HEK293 (cell line): ENCODE data around the gene DNAJB2.

ENCODE experiments used
- CTCF ChIA-PET: fragments of 350-600 bp; formaldehyde crosslinking; extraction: SDS; loops from one replicate; lab custom pipeline; 2021; ENCODE audit warnings: antibody characterized with exemption; lab: Yijun Ruan, JAX
- POLR2A ChIA-PET: fragments of 300-600 bp; formaldehyde crosslinking; extraction: SDS; loops from one replicate; lab custom pipeline; 2020; ENCODE audit warnings: antibody characterized with exemption, inconsistent platforms; lab: Yijun Ruan, JAX
- H3K27ac ChIP-seq: fragments of 200-500 bp; sonication (Bioruptor generic); 2 replicates; pipeline ENCODE4 v1.5.1; 2014; ENCODE audit warnings: low read depth, low read length, control low read depth, inconsistent platforms; ENCODE audit errors: extremely low read depth
- H3K36me3 ChIP-seq, 2 experiments: fragments of 200-500 bp in 1 of 2; sonication (Bioruptor generic) in 1 of 2; 1 replicate in 1 of 2; 2 replicates in 1 of 2; pipeline ENCODE4 v1.5.1; 2014 to 2017; ENCODE audit warnings: inconsistent platforms in 2 of 2, low read length in 2 of 2; ENCODE audit not compliant: control insufficient read depth in 2 of 2, insufficient read depth in 1 of 2
- H3K4me1 ChIP-seq: fragments of 200-500 bp; sonication (Bioruptor generic); 2 replicates; pipeline ENCODE4 v1.5.1; 2014; ENCODE audit warnings: mild to moderate bottlenecking, low read length, inconsistent platforms; ENCODE audit not compliant: control insufficient read depth, insufficient read depth
- H3K4me3 ChIP-seq: 2 replicates; pipeline ENCODE4 v1.5.1; 2011; ENCODE audit warnings: low read depth, mild to moderate bottlenecking, control low read depth, low read length, moderate library complexity
- H3K9me3 ChIP-seq: fragments of 200-500 bp; sonication (Bioruptor generic); 2 replicates; pipeline ENCODE4 v1.5.1; 2014; ENCODE audit warnings: low read depth, low read length, inconsistent platforms; ENCODE audit not compliant: control insufficient read depth, insufficient read depth
- BCL11A ChIP-seq: fragments of 450-650 bp; formaldehyde crosslinking; IDR thresholded peaks from 2 replicates; pipeline ENCODE4 v1.5.1; 2016; ENCODE audit warnings: low read depth, missing biosample characterization, missing genetic modification characterization
- HOXC10 ChIP-seq: sonication (generic); formaldehyde crosslinking; IDR thresholded peaks from 2 replicates; pipeline ENCODE4 v1.8.1; 2023; ENCODE audit warnings: mild to moderate bottlenecking, missing genetic modification reagents
- KLF1 ChIP-seq: fragments of 450-650 bp; formaldehyde crosslinking; IDR thresholded peaks from 2 replicates; pipeline ENCODE4 v1.5.1; 2016; ENCODE audit warnings: missing biosample characterization, missing genetic modification characterization
- KLF10 ChIP-seq: fragments of 450-650 bp; IDR thresholded peaks from 2 replicates; pipeline ENCODE4 v1.5.1; 2018; ENCODE audit warnings: missing biosample characterization, mild to moderate bottlenecking, missing genetic modification characterization
- KLF16 ChIP-seq: fragments of 450-650 bp; formaldehyde crosslinking; IDR thresholded peaks from 2 replicates; pipeline ENCODE4 v1.5.1; 2017; ENCODE audit warnings: missing biosample characterization, missing genetic modification characterization
- MZF1 ChIP-seq: fragments of 450-650 bp; formaldehyde crosslinking; IDR thresholded peaks from 2 replicates; pipeline ENCODE4 v1.5.1; 2017; ENCODE audit warnings: missing biosample characterization, missing genetic modification characterization, borderline replicate concordance
- YY2 ChIP-seq: fragments of 450-650 bp; formaldehyde crosslinking; IDR thresholded peaks from 2 replicates; pipeline ENCODE4 v1.5.1; 2016; ENCODE audit warnings: missing biosample characterization, missing genetic modification characterization
- ZBTB17 ChIP-seq: fragments of 450-650 bp; formaldehyde crosslinking; IDR thresholded peaks from 2 replicates; pipeline ENCODE4 v1.5.1; 2016; ENCODE audit warnings: missing biosample characterization, missing genetic modification characterization
- ZBTB20 ChIP-seq: fragments of 450-650 bp; formaldehyde crosslinking; IDR thresholded peaks from 2 replicates; pipeline ENCODE4 v1.5.1; 2016; ENCODE audit warnings: missing biosample characterization, missing genetic modification characterization
- ZNF140 ChIP-seq: fragments of 450-650 bp; formaldehyde crosslinking; IDR thresholded peaks from 2 replicates; pipeline ENCODE4 v1.5.1; 2016; ENCODE audit warnings: missing biosample characterization, missing genetic modification characterization
- ZNF169 ChIP-seq: fragments of 450-650 bp; formaldehyde crosslinking; IDR thresholded peaks from 2 replicates; pipeline ENCODE4 v1.5.1; 2016; ENCODE audit warnings: missing biosample characterization, missing genetic modification characterization
- ZNF184 ChIP-seq: fragments of 450-650 bp; IDR thresholded peaks from 2 replicates; pipeline ENCODE4 v1.5.1; 2018; ENCODE audit warnings: missing biosample characterization, mild to moderate bottlenecking, missing genetic modification characterization
- ZNF211 ChIP-seq: fragments of 450-650 bp; formaldehyde crosslinking; IDR thresholded peaks from 2 replicates; pipeline ENCODE4 v1.5.1; 2016; ENCODE audit warnings: low read depth, missing biosample characterization, missing genetic modification characterization
- ZNF214 ChIP-seq: fragments of 450-650 bp; formaldehyde crosslinking; IDR thresholded peaks from 2 replicates; pipeline ENCODE4 v1.5.1; 2017; ENCODE audit warnings: missing biosample characterization, mild to moderate bottlenecking, missing genetic modification characterization, borderline replicate concordance
- ZNF223 ChIP-seq: fragments of 450-650 bp; formaldehyde crosslinking; IDR thresholded peaks from 2 replicates; pipeline ENCODE4 v1.5.1; 2016; ENCODE audit warnings: missing biosample characterization, missing genetic modification characterization
- ZNF311 ChIP-seq: fragments of 450-650 bp; formaldehyde crosslinking; IDR thresholded peaks from 2 replicates; pipeline ENCODE4 v1.5.1; 2017; ENCODE audit warnings: missing biosample characterization, missing genetic modification characterization, borderline replicate concordance
- ZNF404 ChIP-seq: fragments of 450-650 bp; formaldehyde crosslinking; IDR thresholded peaks from 2 replicates; pipeline ENCODE4 v1.5.1; 2017; ENCODE audit warnings: missing biosample characterization, missing genetic modification characterization
- ZNF426 ChIP-seq: fragments of 450-650 bp; formaldehyde crosslinking; IDR thresholded peaks from 2 replicates; pipeline ENCODE4 v1.5.1; 2017; ENCODE audit warnings: missing biosample characterization, missing genetic modification characterization, mild to moderate bottlenecking, inconsistent platforms, moderate library complexity
- ZNF626 ChIP-seq: fragments of 450-650 bp; sonication (Bioruptor Pico); formaldehyde crosslinking; IDR thresholded peaks from 2 replicates; pipeline ENCODE4 v1.5.1; 2018; ENCODE audit warnings: missing biosample characterization, missing genetic modification characterization, inconsistent platforms
- ZNF670 ChIP-seq: fragments of 450-650 bp; formaldehyde crosslinking; IDR thresholded peaks from 2 replicates; pipeline ENCODE4 v1.5.1; 2016; ENCODE audit warnings: missing biosample characterization, missing genetic modification characterization, low read depth
- ZNF677 ChIP-seq: fragments of 450-650 bp; IDR thresholded peaks from 2 replicates; pipeline ENCODE4 v1.5.0; 2018; ENCODE audit warnings: missing biosample characterization, mild to moderate bottlenecking, missing genetic modification characterization, moderate library complexity
- TF ChIP-seq, protein P1 (sequence below): fragments of 450-650 bp; formaldehyde crosslinking; IDR thresholded peaks from 2 replicates; pipeline ENCODE4 v1.5.1; 2016; ENCODE audit warnings: missing biosample characterization, missing genetic modification characterization
- TF ChIP-seq, protein P2 (sequence below): fragments of 450-650 bp; formaldehyde crosslinking; IDR thresholded peaks from 2 replicates; pipeline ENCODE4 v1.5.1; 2016; ENCODE audit warnings: missing biosample characterization, missing genetic modification characterization
- TF ChIP-seq, protein P3 (sequence below): fragments of 450-650 bp; formaldehyde crosslinking; IDR thresholded peaks from 2 replicates; pipeline ENCODE4 v1.5.1; 2016; ENCODE audit warnings: missing biosample characterization, missing genetic modification characterization
- TF ChIP-seq, protein P4 (sequence below): fragments of 450-650 bp; formaldehyde crosslinking; IDR thresholded peaks from 2 replicates; pipeline ENCODE4 v1.5.1; 2016; ENCODE audit warnings: missing biosample characterization, missing genetic modification characterization
- TF ChIP-seq, protein P5 (sequence below): fragments of 450-650 bp; formaldehyde crosslinking; IDR thresholded peaks from 2 replicates; pipeline ENCODE4 v1.5.1; 2016; ENCODE audit warnings: missing biosample characterization, missing genetic modification characterization

DNAJB2 gene

DNA sequence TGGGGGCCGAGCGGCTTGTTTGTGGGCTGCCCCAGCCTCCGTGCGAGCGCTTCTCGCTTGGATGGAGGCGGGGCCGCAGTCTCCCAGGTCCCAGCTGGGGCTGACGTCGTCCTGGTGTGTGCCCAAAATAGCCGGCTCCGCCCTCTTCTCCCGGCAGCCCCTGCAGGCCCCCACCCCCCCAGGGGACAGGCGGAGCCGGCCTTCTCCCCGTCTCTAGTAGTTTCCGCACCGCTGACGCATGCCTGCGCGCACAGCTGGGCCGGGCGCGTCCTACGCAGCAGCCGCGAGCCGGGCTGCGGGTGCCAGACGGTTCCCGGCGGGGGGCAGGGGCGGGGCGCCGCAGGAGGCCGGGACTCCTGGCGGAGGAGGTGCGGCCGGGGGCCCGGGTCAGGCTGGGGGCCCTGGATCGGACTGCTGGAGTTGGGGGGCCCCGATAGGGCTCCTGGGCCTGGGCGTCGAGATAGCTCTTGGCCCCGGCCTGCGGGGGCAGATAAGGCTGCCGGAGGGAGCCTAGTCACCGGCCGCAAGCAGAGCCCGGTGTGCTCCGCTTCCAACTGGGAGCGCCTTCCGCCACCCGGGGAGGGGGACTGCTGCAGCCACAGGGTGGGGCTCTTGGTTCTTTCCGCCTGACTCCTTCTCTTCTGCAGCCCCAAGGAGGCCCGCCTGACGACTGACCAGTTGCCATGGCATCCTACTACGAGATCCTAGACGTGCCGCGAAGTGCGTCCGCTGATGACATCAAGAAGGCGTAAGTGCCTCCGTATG lies at the start of gene DNAJB2:
DNAJB2 (plus strand) TSS at position 216 of the 765 bp plus-strand sequence; CDS start at position 684, 468 bp downstream.
- H3K9me3 ChIP-seq: no peaks in the 10 kb centered on the region
- POLR2A ChIA-PET: interaction anchor here (0.5 to 1.8 kb wide), 16 partner anchors 12 to 292 kb away, joined by 3 to 18 read pairs (median 6); partner anchors contain the start of genes ABCB6, ANKZF1, ATG9A and CNPPD1
- CTCF ChIA-PET: interaction anchor here (0.6 to 15.0 kb wide), 12 partner anchors 8 to 208 kb away, joined by 3 to 297 read pairs (median 6); partner anchors contain the start of genes GLB1L, STK16 and TUBA4B
- peak within 1 kb of the TSS; percentile 54 for H3K4me3 ChIP-seq
- peaks cover 6% of the 10 kb centered on the region for H3K4me1 ChIP-seq
- peaks cover 0 to 41% of the 10 kb centered on the region in 2 experiments; a peak in 1 of 3 replicates for H3K36me3 ChIP-seq
- H3K27ac ChIP-seq: peak within 1 kb of the TSS; percentile 67
- peak; percentile 83 for TF ChIP-seq ZBTB20 (tag by site-specific recombination)
- no peak for TF ChIP-seq HOXC10 (CRISPR knock-in tag)
- TF ChIP-seq KLF10 (tag by site-specific recombination): peak; percentile 96
- no peak for TF ChIP-seq BCL11A (tag by site-specific recombination)
- no peak for TF ChIP-seq ZNF426
- no peak for TF ChIP-seq ZNF670
- TF ChIP-seq ZBTB17: no peak; the same call in 1 of the 2 replicates
- no peak for TF ChIP-seq ZNF677 (tag by site-specific recombination)
- TF ChIP-seq YY2 (tag by site-specific recombination): no peak
- no peak for TF ChIP-seq ZNF311 (tag by site-specific recombination)
- TF ChIP-seq ZNF169: no peak
- TF ChIP-seq KLF1: peak; percentile 76
- TF ChIP-seq ZNF140 (tag by site-specific recombination): no peak
- no peak for TF ChIP-seq MZF1
- 0 out of 2 replicates have a peak, but pooled peaks have one; percentile 28 for TF ChIP-seq ZNF184 (tag by site-specific recombination)
- TF ChIP-seq ZNF223: no peak
- TF ChIP-seq ZNF214 (tag by site-specific recombination): no peak
- TF ChIP-seq, protein P1, sequence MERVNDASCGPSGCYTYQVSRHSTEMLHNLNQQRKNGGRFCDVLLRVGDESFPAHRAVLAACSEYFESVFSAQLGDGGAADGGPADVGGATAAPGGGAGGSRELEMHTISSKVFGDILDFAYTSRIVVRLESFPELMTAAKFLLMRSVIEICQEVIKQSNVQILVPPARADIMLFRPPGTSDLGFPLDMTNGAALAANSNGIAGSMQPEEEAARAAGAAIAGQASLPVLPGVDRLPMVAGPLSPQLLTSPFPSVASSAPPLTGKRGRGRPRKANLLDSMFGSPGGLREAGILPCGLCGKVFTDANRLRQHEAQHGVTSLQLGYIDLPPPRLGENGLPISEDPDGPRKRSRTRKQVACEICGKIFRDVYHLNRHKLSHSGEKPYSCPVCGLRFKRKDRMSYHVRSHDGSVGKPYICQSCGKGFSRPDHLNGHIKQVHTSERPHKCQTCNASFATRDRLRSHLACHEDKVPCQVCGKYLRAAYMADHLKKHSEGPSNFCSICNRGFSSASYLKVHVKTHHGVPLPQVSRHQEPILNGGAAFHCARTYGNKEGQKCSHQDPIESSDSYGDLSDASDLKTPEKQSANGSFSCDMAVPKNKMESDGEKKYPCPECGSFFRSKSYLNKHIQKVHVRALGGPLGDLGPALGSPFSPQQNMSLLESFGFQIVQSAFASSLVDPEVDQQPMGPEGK (tag by site-specific recombination): peak; percentile 98
- no peak for TF ChIP-seq ZNF626 (tag by site-specific recombination)
- TF ChIP-seq, protein P2, sequence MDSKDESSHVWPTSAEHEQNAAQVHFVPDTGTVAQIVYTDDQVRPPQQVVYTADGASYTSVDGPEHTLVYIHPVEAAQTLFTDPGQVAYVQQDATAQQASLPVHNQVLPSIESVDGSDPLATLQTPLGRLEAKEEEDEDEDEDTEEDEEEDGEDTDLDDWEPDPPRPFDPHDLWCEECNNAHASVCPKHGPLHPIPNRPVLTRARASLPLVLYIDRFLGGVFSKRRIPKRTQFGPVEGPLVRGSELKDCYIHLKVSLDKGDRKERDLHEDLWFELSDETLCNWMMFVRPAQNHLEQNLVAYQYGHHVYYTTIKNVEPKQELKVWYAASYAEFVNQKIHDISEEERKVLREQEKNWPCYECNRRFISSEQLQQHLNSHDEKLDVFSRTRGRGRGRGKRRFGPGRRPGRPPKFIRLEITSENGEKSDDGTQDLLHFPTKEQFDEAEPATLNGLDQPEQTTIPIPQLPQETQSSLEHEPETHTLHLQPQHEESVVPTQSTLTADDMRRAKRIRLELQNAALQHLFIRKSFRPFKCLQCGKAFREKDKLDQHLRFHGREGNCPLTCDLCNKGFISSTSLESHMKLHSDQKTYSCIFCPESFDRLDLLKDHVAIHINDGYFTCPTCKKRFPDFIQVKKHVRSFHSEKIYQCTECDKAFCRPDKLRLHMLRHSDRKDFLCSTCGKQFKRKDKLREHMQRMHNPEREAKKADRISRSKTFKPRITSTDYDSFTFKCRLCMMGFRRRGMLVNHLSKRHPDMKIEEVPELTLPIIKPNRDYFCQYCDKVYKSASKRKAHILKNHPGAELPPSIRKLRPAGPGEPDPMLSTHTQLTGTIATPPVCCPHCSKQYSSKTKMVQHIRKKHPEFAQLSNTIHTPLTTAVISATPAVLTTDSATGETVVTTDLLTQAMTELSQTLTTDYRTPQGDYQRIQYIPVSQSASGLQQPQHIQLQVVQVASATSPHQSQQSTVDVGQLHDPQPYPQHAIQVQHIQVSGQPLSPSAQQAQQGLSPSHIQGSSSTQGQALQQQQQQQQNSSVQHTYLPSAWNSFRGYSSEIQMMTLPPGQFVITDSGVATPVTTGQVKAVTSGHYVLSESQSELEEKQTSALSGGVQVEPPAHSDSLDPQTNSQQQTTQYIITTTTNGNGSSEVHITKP (tag by site-specific recombination): peak; percentile 82; the same call in 1 of the 2 replicates
- TF ChIP-seq, protein P3, sequence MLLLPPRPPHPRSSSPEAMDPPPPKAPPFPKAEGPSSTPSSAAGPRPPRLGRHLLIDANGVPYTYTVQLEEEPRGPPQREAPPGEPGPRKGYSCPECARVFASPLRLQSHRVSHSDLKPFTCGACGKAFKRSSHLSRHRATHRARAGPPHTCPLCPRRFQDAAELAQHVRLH (tag by site-specific recombination): no peak
- peak; percentile 77 for TF ChIP-seq KLF16 (tag by site-specific recombination)
- TF ChIP-seq ZNF211: no peak
- TF ChIP-seq, protein P4, sequence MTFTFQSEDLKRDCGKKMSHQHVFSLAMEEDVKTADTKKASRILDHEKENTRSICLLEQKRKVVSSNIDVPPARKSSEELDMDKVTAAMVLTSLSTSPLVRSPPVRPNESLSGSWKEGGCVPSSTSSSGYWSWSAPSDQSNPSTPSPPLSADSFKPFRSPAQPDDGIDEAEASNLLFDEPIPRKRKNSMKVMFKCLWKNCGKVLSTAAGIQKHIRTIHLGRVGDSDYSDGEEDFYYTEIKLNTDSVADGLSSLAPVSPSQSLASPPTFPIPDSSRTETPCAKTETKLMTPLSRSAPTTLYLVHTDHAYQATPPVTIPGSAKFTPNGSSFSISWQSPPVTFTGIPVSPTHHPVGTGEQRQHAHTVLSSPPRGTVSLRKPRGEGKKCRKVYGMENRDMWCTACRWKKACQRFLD (tag by site-specific recombination): no peak
- TF ChIP-seq, protein P5, sequence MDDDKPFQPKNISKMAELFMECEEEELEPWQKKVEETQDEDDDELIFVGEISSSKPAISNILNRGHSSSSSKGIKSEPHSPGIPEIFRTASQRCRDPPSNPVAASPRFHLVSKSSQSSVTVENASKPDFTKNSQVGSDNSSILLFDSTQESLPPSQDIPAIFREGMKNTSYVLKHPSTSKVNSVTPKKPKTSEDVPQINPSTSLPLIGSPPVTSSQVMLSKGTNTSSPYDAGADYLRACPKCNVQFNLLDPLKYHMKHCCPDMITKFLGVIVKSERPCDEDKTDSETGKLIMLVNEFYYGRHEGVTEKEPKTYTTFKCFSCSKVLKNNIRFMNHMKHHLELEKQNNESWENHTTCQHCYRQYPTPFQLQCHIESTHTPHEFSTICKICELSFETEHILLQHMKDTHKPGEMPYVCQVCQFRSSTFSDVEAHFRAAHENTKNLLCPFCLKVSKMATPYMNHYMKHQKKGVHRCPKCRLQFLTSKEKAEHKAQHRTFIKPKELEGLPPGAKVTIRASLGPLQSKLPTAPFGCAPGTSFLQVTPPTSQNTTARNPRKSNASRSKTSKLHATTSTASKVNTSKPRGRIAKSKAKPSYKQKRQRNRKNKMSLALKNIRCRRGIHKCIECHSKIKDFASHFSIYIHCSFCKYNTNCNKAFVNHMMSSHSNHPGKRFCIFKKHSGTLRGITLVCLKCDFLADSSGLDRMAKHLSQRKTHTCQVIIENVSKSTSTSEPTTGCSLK (tag by site-specific recombination): no peak
- no peak for TF ChIP-seq ZNF404
